Body of pancreas (tissue), 4 donors: ENCODE data around the gene DNM3. TPM values are rescaled to one million over a fixed set of nuclear protein-coding genes. Genes with fewer than 3 reads are reported as not detected.

ENCODE experiments used
- ATAC-seq: fragments of 150-250 bp; one replicate; pipeline ENCODE4 v1.9.1; 2016
- DNase-seq, 4 donors: peaks; one replicate each; pipeline ENCODE4 v3.0.0-alpha.2; 2019
- H3K27ac ChIP-seq, 4 donors: fragments of 200-600 bp; sonication (generic); 1 replicate in 3 of 4; 2 replicates in 1 of 4; pipeline versions ENCODE4 v1.5.1 to v1.6.1; 2016 to 2019; ENCODE audit warnings: mild to moderate bottlenecking in 1 of 4, mixed read lengths in 1 of 4, moderate library complexity in 1 of 4
- H3K27me3 ChIP-seq, 2 donors: fragments of 200-600 bp; sonication (generic); one replicate each; pipeline ENCODE4 v1.6.0; 2016; ENCODE audit warnings: mild to moderate bottlenecking in 1 of 2
- H3K36me3 ChIP-seq, 2 donors: fragments of 200-600 bp; sonication (generic); replicated peaks in 1 of 2; 2 replicates each; pipeline ENCODE4 v1.5.1; 2016; ENCODE audit warnings: low read depth in 2 of 2; ENCODE audit not compliant: insufficient read depth in 1 of 2
- H3K4me1 ChIP-seq: fragments of 200-600 bp; sonication (generic); one replicate; pipeline ENCODE4 v1.6.0; 2016
- H3K4me3 ChIP-seq, 2 donors: fragments of 200-600 bp; sonication (generic); 1 replicate in 1 of 2; 2 replicates in 1 of 2; pipeline ENCODE4 v1.5.1; 2016 to 2019
- H3K9me3 ChIP-seq, 3 donors: fragments of 200-600 bp; sonication (generic); 1 replicate in 2 of 3; 2 replicates in 1 of 3; pipeline ENCODE4 v1.5.1; 2016
- CTCF ChIP-seq, 7 experiments: fragments of 450-650 bp in 4 of 7; fragments of 200-600 bp in 3 of 7; sonication (generic) in 3 of 7; IDR thresholded peaks; one replicate each; pipeline ENCODE4 v1.5.1; 2016 to 2019; ENCODE audit warnings: antibody characterized with exemption in 7 of 7
- POLR2A ChIP-seq, 3 donors: fragments of 450-650 bp; IDR thresholded peaks; one replicate each; pipeline ENCODE4 v1.6.1; 2016; ENCODE audit warnings: antibody characterized with exemption in 3 of 3, mild to moderate bottlenecking in 2 of 3
- WGBS, 2 donors: methylation state at CpG; one replicate each; pipeline ENCODE4 v1.1.5; 2017; 5-methylcytosine and 5-hydroxymethylcytosine counted together
- intact Hi-C: fragments of 100-400 bp; cut with DNase I; formaldehyde crosslinking; loops from one replicate; pipeline ENCODE4 v1.15.1; 2023
- total RNA-seq, 2 donors: library from RNA; depleted of rRNA; stranded (reverse); fragments of >200 nt; gene quantifications; one replicate each; pipeline ENCODE4 v1.1.0, GENCODE V29; 2016

Gene DNM3
- total RNA-seq, 2 donors from 2014 or later = 2.9 to 4.0 TPM

GRCh38 chr1:172279939-172280636 is 438.8 kb downstream of the DNM3 start:
- DNase-seq = no peak
- no peak for TF ChIP-seq CTCF (IDR thresholded peaks at IDR 0.05)
- no peak for TF ChIP-seq POLR2A (IDR thresholded peaks at IDR 0.05)
- 80 to 91% methylated on average over 4 of the region's 4 CpGs for WGBS, 2 donors
- Histone ChIP-seq H3K27me3 (no peaks in the 10 kb centered on the region), H3K4me1 (peaks cover 32% of the 10 kb centered on the region), H3K27ac (no peak overlapping the region), H3K36me3 (no peaks in the 10 kb centered on the region), H3K9me3 (no peaks in the 10 kb centered on the region), H3K4me3 (no peak overlapping the region)
- ATAC-seq = no peak
- intact Hi-C loops = no loop called here

- Histone ChIP-seq H3K27ac (no peak overlapping the region), H3K9me3 (no peaks in the 10 kb centered on the region), H3K4me3 (no peak overlapping the region), H3K4me1 (peaks cover 20% of the 10 kb centered on the region), H3K36me3 (no peaks in the 10 kb centered on the region), H3K27me3 (no peaks in the 10 kb centered on the region)
- intact Hi-C loops = no loop called here
- TF ChIP-seq POLR2A (IDR thresholded peaks at IDR 0.05) (no peak), CTCF (IDR thresholded peaks at IDR 0.05) (no peak)
- ATAC-seq (no peak), DNase-seq (no peak)
- WGBS, 2 donors = 80 to 91% methylated on average over 2 of the region's 2 CpGs
Observed at GRCh38 chr1:172283766-172284165, 442.5 kb downstream of the DNM3 start.

GRCh38 chr1:172286629-172287076 is 445.4 kb downstream of the DNM3 start:
- TF ChIP-seq POLR2A (IDR thresholded peaks at IDR 0.05) = no peak
- TF ChIP-seq CTCF (IDR thresholded peaks at IDR 0.05) = no peak
- intact Hi-C loops = no loop called here
- 27 to 36% methylated on average over 2 of the region's 2 CpGs for WGBS, 2 donors
- peaks cover 20% of the 10 kb centered on the region for H3K4me1 ChIP-seq
- H3K27ac ChIP-seq = peak overlapping the region; percentile 11 to 72 (median 42)
- no peaks in the 10 kb centered on the region for H3K27me3 ChIP-seq
- DNase-seq (peak in 3 of 4 donors; percentile 39 to 65 (median 39)), ATAC-seq (peak; percentile 83)
- no peaks in the 10 kb centered on the region for H3K9me3 ChIP-seq
- no peak overlapping the region for H3K4me3 ChIP-seq
- H3K36me3 ChIP-seq = no peaks in the 10 kb centered on the region

GRCh38 chr1:172287208-172287607 is 445.9 kb downstream of the DNM3 start:
- H3K9me3 ChIP-seq = no peaks in the 10 kb centered on the region
- H3K27ac ChIP-seq = peak overlapping the region in 3 of 4 donors; percentile 16 to 72 (median 68)
- H3K27me3 ChIP-seq = no peaks in the 10 kb centered on the region
- DNase-seq = peak; percentile 73 to 86 (median 81)
- TF ChIP-seq POLR2A (IDR thresholded peaks at IDR 0.05) (no peak), CTCF (IDR thresholded peaks at IDR 0.05) (no peak)
- H3K4me3 ChIP-seq = no peak overlapping the region
- intact Hi-C loops = no loop called here
- H3K4me1 ChIP-seq = peaks cover 20% of the 10 kb centered on the region
- no peaks in the 10 kb centered on the region for H3K36me3 ChIP-seq
- ATAC-seq = peak; percentile 88

- no peaks in the 10 kb centered on the region for H3K36me3 ChIP-seq
- no peak overlapping the region for H3K4me3 ChIP-seq
- H3K9me3 ChIP-seq = no peaks in the 10 kb centered on the region
- 84 to 91% methylated on average over 4 of the region's 4 CpGs for WGBS, 2 donors
- H3K27ac ChIP-seq = no peak overlapping the region
- peaks cover 20% of the 10 kb centered on the region for H3K4me1 ChIP-seq
- DNase-seq = no peak
- no peaks in the 10 kb centered on the region for H3K27me3 ChIP-seq
- intact Hi-C loops = no loop called here
- ATAC-seq = no peak
- no peak for TF ChIP-seq CTCF (IDR thresholded peaks at IDR 0.05)
- TF ChIP-seq POLR2A (IDR thresholded peaks at IDR 0.05) = no peak
Observed at GRCh38 chr1:172288581-172288980, 447.3 kb downstream of the DNM3 start.
